Measurements from ENCODE around the gene GRIFIN. TPM values are rescaled to one million over a fixed set of nuclear protein-coding genes. Genes with fewer than 3 reads are reported as not detected.

The GRIFIN gene
- total RNA-seq, 1 donor from 2014 or later = not detected

GRCh38 chr7:2451171-2452073 is 24.8 kb downstream of the GRIFIN start:
- H3K36me3 Mint-ChIP-seq (ENCODE audit: insufficient read depth) = no peaks in the 10 kb centered on the region
- peak; percentile 77 for DNase-seq (ENCODE audit: low spot score, unreplicated experiment)
- H3K4me1 Mint-ChIP-seq (ENCODE audit: low read depth) = no peaks in the 10 kb centered on the region
- H3K27me3 Mint-ChIP-seq = no peaks in the 10 kb centered on the region
- H3K9me3 Mint-ChIP-seq (ENCODE audit: low read depth) = no peaks in the 10 kb centered on the region
- TF ChIP-seq CTCF (IDR thresholded peaks at IDR 0.05; ENCODE audit: unreplicated experiment) = peak; percentile 94
- no peak overlapping the region for H3K27ac Mint-ChIP-seq
- no peak overlapping the region for H3K4me3 Mint-ChIP-seq (ENCODE audit: low read depth)

- Mint-ChIP-seq H3K4me3 (ENCODE audit: low read depth) (no peak overlapping the region), H3K27ac (no peak overlapping the region), H3K27me3 (no peaks in the 10 kb centered on the region), H3K4me1 (ENCODE audit: low read depth) (no peaks in the 10 kb centered on the region), H3K36me3 (ENCODE audit: insufficient read depth) (no peaks in the 10 kb centered on the region), H3K9me3 (ENCODE audit: low read depth) (no peaks in the 10 kb centered on the region)
- DNase-seq (ENCODE audit: low spot score, unreplicated experiment) = no peak
- no peak for TF ChIP-seq CTCF (IDR thresholded peaks at IDR 0.05; ENCODE audit: unreplicated experiment)
These were observed 25.7 kb downstream of the GRIFIN start for GRCh38 chr7:2450198-2451107.

- no peak for TF ChIP-seq CTCF (IDR thresholded peaks at IDR 0.05; ENCODE audit: unreplicated experiment)
- Mint-ChIP-seq H3K27ac (no peak overlapping the region), H3K36me3 (ENCODE audit: insufficient read depth) (peaks cover 2% of the 10 kb centered on the region)
These were observed 29.5 kb downstream of the GRIFIN start for GRCh38 chr7:2446676-2447075.

GRCh38 chr7:2445898-2446555 is 30.2 kb downstream of the GRIFIN start:
- no peaks in the 10 kb centered on the region for H3K9me3 Mint-ChIP-seq (ENCODE audit: low read depth)
- DNase-seq (ENCODE audit: low spot score, unreplicated experiment) = no peak
- no peak overlapping the region for H3K4me3 Mint-ChIP-seq (ENCODE audit: low read depth)
- peaks cover 2% of the 10 kb centered on the region for H3K36me3 Mint-ChIP-seq (ENCODE audit: insufficient read depth)
- no peak overlapping the region for H3K27ac Mint-ChIP-seq
- TF ChIP-seq CTCF (IDR thresholded peaks at IDR 0.05; ENCODE audit: unreplicated experiment) = no peak
- no peaks in the 10 kb centered on the region for H3K27me3 Mint-ChIP-seq
- peaks cover 2% of the 10 kb centered on the region for H3K4me1 Mint-ChIP-seq (ENCODE audit: low read depth)

More at GRCh38 chr7:2446676-2447075, 29.5 kb downstream of the GRIFIN start:
- Mint-ChIP-seq H3K4me3 (ENCODE audit: low read depth) (no peak overlapping the region), H3K27me3 (no peaks in the 10 kb centered on the region), H3K4me1 (ENCODE audit: low read depth) (peaks cover 2% of the 10 kb centered on the region), H3K9me3 (ENCODE audit: low read depth) (no peaks in the 10 kb centered on the region)
- DNase-seq (ENCODE audit: low spot score, unreplicated experiment) = no peak

GRCh38 chr7:2445047-2445446 is 31.2 kb downstream of the GRIFIN start:
- DNase-seq (ENCODE audit: low spot score, unreplicated experiment) = no peak
- Mint-ChIP-seq H3K9me3 (ENCODE audit: low read depth) (no peaks in the 10 kb centered on the region), H3K36me3 (ENCODE audit: insufficient read depth) (peaks cover 2% of the 10 kb centered on the region), H3K27me3 (no peaks in the 10 kb centered on the region), H3K4me1 (ENCODE audit: low read depth) (peaks cover 11% of the 10 kb centered on the region), H3K4me3 (ENCODE audit: low read depth) (no peak overlapping the region), H3K27ac (no peak overlapping the region)
- no peak for TF ChIP-seq CTCF (IDR thresholded peaks at IDR 0.05; ENCODE audit: unreplicated experiment)

Data from progenitor cell of endocrine pancreas (in vitro differentiated cells).